HG03103 (cell line): ENCODE data around the gene MICA.
"Not testable (repeated sequence)": the region's sequence is repeated elsewhere in the genome, so short reads cannot be mapped to it uniquely, and the experiment has no call there.

Experiments
- ATAC-seq: cut with Tn5 transposase; IDR thresholded peaks from one replicate; pipeline ENCODE4 v1.9.1; 2021; ENCODE audit warnings: low read depth; ENCODE audit not compliant: unreplicated experiment

Gene MICA

DNA sequence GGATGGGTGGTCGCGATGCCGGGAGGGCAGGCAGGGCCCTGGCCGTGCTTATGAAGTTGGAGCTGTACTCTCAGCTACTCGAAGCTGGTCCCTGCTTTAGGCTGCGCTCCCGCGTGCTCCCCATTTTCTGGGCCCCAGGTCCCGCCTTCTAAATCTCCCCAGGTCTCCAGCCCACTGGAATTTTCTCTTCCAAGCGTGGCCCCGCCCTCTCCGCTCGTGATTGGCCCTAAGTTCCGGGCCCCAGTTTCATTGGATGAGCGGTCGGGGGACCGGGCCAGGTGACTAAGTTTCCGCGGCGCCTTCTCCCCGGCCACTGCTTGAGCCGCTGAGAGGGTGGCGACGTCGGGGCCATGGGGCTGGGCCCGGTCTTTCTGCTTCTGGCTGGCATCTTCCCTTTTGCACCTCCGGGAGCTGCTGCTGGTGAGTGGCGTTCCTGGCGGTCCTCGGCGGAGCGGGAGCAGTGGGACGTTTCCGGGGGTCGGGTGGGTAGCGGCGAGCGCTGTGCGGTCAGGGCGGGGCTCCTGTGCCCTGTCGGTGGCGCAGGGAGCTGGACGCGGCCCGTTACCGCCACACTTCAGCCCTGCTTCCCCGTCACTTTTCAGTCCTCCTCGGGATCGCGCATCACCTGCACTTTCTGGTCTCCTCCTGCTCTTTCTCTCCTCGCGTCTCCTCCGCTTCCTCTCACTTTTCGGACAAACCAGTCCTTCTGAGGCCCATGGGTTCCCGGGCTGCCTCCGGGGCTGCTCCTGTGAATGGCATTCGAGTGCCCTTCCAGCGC is at the start of gene MICA:
Gene MICA, plus strand, starts transcription at position 313 of the 778 bp plus-strand sequence. Its CDS starts 38 bp downstream, at position 351.
- peak; percentile 51 for ATAC-seq

DNA sequence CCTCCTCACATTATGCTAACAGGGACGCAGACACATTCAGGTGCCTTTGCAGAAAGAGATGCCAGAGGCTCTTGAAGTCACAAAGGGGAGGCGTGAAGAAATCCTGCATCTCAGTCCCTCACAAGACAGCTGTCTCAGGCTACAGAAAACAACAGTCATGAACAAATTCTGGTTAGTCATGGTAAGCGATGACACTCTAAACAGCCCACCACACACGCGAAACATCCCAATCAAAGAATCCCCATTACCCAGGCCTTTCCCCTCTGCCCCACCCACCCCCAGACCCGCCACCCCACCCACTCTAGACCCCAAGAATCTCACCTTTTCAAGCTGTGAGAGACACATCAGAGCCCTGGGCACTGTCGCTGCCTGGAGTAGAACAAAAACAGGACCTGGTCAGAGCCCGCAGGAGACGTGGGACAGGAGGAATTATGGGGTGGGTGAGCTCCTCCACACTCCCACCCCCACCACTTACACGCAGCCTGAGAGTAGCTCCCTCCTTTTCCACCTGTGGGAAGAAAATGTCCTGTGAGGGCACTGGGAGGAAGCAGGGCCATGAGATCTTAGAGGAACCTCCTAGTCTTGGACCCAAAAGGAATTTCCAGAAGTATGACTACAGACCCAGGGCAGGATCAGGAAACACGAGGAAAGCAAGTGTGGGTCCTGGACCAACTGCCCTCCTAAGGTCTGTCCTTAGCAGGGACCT is 49.1 kb upstream of the MICA start:
- ATAC-seq = no peak

DNA sequence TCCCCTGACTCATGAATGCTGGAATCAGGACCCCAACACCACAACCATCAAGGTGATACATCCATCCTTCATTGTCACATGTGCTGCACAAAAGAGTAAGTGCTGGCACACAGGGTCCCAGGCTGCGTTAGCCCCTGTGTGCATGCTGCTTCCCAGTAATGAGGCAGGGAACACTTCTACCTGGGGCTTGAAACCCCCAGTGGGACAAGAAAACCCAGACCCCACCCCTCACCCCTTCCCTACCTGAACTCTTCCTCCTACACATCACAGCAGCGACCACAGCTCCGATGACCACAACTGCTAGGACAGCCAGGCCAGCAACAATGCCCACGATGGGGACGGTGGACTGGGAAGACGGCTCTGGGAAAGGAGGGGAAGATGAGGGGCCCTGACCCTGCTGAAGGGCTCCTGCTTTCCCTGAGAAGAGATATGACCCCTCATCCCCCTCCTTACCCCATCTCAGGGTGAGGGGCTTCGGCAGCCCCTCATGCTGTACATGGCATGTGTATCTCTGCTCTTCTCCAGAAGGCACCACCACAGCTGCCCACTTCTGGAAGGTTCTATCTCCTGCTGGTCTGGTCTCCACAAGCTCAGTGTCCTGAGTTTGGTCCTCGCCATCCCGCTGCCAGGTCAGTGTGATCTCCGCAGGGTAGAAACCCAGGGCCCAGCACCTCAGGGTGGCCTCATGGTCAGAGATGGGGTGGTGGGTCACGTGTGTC is 48.4 kb upstream of the MICA start:
- ATAC-seq = no peak

DNA sequence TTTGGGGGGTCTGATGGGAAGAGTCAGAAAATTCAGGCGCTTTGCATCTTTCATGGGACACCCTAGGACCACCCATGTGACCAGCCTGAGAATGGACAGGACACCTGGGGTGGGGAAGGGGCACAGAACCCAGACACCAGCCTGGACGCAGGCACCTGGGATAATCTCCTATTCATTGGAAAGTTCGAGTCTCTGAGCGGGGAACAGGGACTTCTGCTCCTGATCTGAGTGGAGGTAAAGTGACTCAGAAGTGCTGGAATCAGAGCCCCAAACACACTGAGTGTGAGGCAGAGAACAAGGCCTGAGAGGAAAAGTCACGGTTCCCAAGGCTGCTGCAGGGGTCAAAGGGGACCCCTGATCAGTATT is 47.8 kb upstream of the MICA start:
- no peak for ATAC-seq

DNA sequence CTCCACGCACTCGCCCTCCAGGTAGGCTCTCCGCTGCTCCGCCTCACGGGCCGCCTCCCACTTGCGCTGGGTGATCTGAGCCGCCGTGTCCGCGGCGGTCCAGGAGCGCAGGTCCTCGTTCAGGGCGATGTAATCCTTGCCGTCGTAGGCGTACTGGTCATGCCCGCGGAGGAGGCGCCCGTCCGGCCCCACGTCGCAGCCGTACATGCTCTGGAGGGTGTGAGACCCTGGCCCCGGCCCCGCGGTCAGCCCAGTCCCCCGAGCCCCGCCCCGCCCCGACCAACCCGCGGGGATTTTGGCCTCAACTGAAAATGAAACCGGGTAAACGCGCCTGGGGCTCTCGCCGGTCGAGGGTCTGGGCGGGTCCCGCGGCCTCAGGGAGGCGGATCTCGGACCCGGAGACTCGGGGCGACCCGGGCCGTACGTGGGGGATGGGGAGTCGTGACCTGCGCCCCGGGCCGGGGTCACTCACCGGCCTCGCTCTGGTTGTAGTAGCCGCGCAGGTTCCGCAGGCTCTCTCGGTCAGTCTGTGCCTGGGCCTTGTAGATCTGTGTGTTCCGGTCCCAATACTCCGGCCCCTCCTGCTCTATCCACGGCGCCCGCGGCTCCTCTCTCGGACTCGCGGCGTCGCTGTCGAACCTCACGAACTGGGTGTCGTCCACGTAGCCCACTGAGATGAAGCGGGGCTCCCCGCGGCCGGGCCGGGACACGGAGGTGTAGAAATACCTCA is 47.0 kb upstream of the MICA start:
- no peak for ATAC-seq

DNA sequence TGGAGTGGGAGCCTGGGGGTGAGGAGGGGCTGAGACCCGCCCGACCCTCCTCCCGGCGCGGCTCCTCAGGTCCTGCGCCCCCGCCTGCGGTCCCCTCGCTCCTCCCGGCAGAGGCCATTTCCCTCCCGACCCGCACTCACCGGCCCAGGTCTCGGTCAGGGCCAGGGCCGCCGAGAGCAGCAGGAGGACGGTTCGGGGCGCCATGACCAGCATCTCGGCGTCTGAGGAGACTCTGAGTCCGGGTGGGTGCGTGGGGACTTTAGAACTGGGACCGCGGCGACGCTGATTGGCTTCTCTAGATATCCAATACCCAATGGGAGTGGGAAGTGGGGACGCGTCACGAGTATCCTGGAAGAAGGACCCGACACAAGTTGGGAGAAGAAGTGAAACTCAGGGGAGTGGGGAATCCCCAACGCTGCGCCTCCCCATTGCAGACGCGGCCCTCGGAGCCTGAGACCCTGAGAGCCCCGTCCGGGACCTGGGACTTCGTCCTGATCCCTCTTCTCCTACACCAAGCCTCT is 46.4 kb upstream of the MICA start, which contains the start of gene HLA-B:
Gene HLA-B, minus strand, starts transcription at position 234 of the 521 bp plus-strand sequence. Its CDS starts 21 bp downstream, at position 213.
- peak; percentile 58 for ATAC-seq

DNA sequence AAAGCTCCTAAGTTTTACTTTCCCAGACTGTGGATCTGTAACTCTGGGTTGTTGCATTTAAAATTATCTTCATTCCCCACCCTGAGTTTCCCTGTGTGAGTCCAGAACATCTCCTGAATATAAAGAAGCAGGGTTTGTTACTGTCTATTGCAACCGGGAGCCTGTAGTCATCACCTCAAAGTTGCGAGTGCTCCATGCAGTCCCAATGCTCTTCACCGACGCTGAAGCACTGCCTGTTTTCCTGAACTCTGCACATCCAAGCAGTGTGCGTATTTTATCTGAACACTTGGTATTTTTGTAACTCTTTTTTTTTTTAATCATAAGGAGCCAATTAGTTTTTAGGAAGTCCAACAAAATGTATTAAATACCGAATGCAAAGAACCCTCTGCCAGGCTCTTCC is 45.5 kb upstream of the MICA start:
- no peak for ATAC-seq

DNA sequence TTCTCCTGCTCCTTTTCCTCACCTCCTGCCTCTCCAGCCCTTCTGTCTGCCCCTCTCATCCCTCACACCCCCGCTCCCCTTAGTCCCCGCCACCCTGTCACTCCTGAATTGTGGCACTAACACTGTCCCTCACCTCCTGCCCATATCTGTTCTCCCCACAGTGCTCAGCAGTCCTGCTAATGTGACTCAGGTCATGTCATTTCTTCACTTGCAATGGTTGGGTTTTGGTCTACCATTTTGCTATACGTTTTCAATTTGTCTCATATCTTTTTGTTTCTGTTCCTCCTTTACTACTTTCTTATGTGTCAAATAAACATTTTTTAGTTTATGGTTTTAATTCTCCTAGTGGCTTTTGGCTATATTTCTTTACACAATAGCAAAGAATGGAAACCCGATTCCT is 45.1 kb upstream of the MICA start:
- ATAC-seq = no peak

DNA sequence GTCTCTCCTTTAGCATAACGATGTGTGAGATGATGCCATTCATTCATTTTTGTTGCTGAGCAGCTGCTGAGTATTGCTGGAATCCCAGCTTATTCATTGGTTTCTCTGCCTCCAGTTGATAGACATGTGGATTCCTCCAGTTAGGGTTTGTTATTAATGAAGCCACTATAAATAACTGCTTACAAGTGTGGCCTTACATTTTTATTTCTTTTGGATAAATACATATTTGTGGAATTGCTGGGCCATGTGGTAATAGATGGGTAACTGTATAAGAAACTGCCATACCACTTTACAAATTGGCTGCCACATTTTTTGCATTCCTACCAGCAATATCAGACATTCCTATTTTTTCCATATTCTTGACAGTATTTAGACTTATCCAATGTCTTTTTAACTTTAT is 43.8 kb upstream of the MICA start:
- no peak for ATAC-seq

DNA sequence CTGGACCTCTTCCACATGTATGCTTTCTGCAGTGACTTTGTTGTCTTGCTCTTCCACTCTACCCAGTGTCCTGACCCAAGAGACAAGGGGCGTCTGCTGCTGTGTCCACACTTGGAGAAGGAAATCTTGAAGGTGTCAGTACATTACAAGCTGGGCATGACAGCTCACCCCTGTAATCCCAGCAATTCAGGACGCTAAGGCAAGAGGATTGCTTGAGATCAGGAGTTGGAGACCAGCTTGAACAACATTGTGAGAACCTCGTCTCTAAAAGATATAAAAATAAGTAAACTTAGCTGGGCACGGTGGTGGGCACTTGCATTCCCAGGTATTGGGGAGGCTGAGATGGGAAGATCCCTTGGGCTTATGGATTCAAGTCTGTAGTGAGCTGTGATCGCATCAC is 40.6 kb upstream of the MICA start:
- ATAC-seq = no peak

DNA sequence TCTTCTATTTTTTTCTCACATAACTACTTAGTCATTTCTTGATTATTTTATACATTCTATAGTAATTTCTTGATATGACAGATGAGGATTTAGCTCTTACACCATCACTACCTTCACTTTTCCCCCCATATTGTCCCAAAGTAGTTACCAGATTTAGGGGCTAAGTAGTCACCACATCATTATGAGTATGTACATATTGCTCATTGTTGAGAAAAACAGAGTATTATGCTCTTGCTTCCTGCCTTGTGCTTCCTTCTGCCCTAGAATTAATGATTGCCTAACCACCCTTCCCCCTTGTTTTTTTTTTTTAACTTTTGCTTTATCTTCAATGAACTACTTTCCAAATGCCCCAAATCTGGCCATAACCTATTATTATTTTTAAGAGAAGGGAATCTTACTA is 39.6 kb upstream of the MICA start:
- no peak for ATAC-seq

DNA sequence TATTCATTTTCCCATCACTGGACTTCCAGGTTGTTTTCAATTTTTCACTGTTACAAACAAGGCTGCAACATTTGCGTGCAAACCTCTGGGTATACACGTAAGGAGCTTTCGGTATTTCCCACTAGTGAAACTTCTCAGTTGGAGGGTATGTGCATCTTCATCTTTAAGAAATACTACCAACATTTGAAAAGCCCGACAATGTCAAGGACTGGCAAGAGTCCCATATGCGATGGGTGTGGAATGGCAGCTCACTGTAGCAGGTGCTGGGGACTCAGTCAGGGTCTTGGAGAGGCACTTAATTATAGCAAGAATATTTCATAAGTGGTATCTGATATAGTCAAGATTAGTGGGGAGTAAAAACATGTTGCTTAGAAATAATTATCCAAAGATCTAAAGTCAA is 37.5 kb upstream of the MICA start:
- no peak for ATAC-seq

DNA sequence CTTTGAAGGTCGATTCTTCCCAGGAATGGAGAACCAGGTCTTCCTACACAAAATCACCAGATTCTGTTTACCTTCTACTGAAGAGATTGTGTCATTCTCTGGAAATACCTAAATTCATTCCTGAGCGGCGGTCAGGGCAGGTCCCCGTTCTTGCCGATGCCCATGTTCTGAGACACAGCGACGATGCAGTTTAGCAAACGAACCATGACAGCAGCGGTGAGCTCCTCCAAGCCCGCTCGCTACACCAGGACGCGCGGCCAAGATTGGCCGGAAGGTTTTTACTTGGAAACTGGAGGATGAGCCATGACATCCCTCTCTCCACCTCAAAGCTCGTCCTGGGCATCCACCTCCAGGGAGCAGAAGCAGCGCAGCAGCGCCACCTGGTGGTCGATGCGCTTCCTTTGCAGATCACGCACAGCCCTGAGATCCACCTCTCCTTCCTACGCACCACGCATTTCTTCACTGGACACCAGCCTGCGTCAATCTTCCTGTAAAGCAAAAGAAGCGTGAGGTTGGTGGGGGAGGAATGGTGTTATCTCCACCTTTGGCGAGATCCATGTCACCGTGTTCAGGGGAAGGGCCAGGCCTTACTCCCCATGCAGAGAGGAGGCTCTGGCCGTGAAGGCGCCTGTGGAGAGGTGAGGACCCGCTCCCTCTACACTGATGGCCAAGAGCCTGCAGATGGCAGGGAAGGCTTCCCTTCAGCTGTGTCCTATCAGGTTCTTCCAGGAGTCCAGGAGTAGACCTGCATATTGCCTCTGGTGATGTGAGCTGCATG is 36.5 kb upstream of the MICA start:
- no peak for ATAC-seq

DNA sequence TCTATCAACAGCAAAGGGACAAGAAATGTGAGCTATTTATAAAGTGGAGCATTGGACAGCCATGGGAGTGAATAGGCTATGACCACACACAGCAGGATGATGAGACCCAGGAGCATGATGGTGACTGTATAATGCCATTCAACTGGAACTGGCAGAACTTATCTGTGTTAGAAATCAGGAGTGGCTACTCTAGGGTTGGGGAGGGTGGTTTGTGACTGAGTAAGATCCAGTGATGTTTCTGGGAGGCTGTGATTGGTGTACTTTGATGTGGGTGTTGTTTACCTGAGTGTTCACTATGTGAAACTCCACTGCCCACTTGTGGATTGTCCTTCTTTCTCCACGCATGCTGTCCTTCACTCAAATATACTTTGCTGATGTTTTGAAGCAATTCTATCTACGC is 34.9 kb upstream of the MICA start:
- no peak for ATAC-seq

DNA sequence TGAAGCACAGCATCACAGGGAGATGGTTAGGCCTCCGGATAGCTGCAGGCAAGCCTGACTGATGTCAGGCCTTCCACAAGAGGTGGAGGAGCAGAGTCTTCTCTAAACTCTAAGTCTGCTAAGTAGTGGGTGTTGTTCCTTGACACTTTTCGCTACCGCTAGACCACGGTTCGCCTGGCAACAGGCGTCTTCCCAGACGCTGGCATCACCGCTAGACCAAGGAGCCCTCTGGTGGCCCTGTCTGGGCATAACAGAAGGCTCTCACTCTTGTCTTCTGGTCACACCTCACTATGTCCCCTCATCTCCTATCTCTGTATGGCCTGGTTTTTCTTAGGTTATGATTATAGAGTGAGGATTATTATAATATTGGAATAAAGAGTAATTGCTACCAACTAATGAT is 29.3 kb upstream of the MICA start:
- ATAC-seq = not testable (repeated sequence)

DNA sequence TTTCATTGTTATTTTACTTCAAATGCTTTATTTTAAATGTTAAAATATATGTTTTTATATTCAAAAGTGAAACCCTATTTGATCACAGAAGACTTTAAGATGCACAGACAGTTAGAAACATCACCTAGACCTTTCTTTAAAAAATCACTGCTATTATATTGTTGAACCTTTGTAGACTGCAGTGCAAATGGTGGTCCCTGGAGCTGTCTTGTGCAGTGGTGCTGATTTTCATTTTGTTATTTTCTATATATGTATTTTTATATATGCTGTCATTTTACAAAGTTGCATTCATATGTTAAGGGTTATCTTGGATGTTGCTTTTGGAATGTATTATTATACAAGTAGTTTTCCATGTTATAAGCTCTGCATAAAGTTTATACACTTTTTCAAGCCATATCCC is 27.7 kb upstream of the MICA start:
- no peak for ATAC-seq

DNA sequence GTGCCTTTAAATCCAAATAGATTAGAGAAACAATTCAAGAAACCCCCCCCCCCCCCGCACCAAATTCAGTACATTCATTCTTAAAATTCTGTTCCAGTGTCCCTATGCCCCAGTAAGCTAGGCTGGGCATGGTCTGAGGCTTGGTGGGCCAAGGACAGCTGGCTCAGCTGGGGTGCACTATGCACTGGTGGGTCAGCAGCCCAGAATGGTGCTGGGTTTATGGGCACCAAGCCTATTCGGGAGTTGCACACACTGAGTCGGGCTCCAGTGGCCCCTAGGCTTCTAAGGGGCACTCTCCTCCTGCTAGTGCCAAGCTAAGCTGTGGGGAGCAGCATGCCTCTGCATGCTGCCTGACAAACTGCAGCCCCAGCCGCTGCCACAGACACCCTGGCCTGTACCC is 26.4 kb upstream of the MICA start:
- no peak for ATAC-seq

DNA sequence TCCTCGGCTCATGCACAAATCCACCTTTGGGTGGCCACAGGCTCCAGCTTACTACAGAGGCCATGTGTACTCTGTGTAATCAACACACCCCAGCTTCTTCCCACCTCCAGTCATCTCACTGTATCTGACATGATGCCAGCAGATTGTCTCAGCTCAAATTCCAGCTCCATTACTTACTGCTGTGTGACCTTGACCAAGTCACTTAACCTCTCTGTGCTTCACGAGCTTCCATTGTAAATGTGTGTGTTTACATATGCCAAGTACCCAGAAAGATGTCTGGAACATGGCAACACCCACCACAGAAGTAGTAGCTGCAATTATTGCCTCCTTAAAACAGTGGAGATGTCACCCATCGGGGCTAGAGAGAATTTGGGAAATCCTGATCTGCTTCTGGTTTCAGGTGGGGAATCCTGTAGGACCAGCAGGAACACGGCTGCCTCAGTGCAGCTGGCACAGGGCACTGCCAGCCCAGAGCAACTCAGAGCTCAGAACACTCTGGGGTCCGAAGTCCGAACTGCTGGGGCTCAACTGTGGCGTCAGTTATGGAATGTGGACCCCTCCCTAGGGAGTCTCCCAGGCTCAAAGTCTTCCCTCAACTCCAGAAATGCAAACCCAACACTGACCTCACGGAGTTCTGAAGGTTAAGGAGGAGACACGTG is 25.2 kb upstream of the MICA start:
- no peak for ATAC-seq

DNA sequence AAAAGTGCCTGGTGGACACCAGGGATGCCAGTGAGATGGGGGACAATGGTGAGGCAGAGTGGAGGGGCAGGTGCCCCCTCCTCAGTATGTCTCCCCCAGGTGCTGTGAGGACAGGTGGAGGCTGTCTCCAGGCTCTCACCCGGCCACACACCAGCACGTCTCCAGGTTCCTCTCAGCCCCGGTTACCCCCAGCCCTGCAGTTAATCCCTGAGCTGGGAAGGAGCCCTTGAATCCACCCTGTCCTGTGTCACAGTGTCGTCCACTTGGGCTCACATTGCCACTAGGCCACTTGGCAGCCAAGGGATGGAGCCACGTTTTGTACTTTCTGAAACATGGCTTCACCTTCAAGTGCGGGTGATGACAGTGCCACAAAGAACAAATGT is 24.7 kb upstream of the MICA start:
- ATAC-seq = no peak
